GM12892 (cell line): ENCODE data around the gene LIN9.

Source experiments
- POLR2A ChIP-seq: IDR thresholded peaks from 2 replicates; pipeline ENCODE4 v1.6.1; 2011; ENCODE audit warnings: low read depth, low read length, control low read depth
- POLR2AphosphoS5 ChIP-seq: IDR thresholded peaks from 2 replicates; pipeline ENCODE4 v1.6.1; 2011; ENCODE audit warnings: low read depth, low read length, control low read depth
- TAF1 ChIP-seq: IDR thresholded peaks from 2 replicates; pipeline ENCODE4 v1.6.1; 2011; ENCODE audit warnings: low read depth, mild to moderate bottlenecking, control low read depth, low read length, borderline replicate concordance

DNA sequence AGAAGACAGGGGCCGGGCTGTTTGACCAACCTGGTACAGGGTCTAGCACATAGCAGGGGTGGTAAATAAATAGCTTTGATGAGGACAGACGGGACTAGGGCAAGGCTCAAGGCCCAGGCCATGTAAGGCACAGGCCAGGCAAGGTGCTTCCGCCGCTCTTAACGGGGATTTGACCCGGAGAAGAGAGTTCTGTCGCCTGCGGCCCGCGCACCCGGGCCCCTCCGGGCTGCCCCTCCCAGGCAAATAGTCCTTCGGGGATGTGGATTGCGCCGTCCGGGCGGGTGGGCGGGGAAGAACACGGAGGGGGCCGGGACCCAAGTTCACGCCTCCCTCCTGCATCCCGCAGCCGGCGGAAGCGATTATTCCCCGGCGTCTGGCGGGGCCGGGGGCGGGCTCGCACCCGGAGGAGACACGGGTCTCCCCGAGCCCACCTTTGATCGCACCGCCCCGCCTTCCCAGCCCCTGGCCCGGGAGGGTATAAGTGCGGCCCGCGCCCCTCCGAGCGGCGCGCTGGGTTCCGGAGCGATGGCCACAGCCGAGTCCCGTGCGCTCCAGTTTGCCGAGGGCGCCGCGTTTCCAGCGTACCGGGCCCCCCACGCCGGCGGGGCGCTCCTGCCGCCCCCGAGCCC, 85.7 kb downstream of the LIN9 start, which contains the start of gene MIXL1:
- TF ChIP-seq POLR2AphosphoS5, result no peak
- no peak for TF ChIP-seq POLR2A
- no peak for TF ChIP-seq TAF1
